NB4 (cell line): ENCODE measurements around the gene ZNF77.

ENCODE experiments used
- DNase-seq: peaks from one replicate; pipeline ENCODE4 v3.0.0; 2010; ENCODE audit warnings: low read depth
- H3K4me3 ChIP-seq: one replicate; pipeline ENCODE4 v1.5.1; 2011; ENCODE audit warnings: mild to moderate bottlenecking, low read depth, low read length, moderate library complexity
- MAX ChIP-seq: IDR thresholded peaks from 2 replicates; pipeline ENCODE4 v1.6.1; 2011; ENCODE audit warnings: low read depth, low read length
- MYC ChIP-seq: IDR thresholded peaks from 2 replicates; pipeline ENCODE4 v1.6.1; 2011; ENCODE audit warnings: low read depth, low read length
- POLR2A ChIP-seq: IDR thresholded peaks from 2 replicates; pipeline ENCODE4 v1.6.1; 2011; ENCODE audit warnings: mild to moderate bottlenecking; ENCODE audit not compliant: insufficient read length; ENCODE audit errors: extremely low read depth
- TF ChIP-seq, protein P1 (sequence below): IDR thresholded peaks from one replicate; pipeline ENCODE4 v1.5.1; 2012; ENCODE audit warnings: low read depth, low read length

Gene ZNF77

DNA sequence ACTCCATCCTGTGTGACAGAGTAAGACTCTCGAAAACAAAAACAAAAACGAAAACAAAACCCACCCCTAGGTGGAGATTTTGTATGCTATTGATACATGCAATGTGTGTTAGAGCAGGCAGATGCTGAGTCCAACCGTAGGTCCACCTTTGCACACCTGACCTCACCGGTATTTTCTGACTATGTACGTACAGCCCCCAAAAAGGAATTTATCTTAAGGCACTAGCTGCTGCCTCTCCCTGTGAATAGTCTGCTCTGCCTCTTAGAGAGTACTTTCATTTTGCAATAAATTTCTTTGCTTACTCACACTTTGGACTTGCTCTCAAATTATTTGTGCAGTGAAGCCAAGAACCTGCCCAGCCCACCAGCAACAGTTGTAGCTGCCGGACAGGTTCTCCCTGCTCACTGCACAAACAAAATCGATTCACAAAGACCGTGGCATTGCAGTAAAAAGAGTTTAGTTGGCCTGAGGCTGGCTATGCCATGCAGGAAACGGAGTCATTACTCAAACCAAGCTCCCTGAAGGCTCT lies 8.2 kb upstream of the ZNF77 start:
- no peak for DNase-seq
- no peak overlapping the region for H3K4me3 ChIP-seq
- TF ChIP-seq MYC (no peak), MAX (no peak), POLR2A (no peak)
- TF ChIP-seq, protein P1, sequence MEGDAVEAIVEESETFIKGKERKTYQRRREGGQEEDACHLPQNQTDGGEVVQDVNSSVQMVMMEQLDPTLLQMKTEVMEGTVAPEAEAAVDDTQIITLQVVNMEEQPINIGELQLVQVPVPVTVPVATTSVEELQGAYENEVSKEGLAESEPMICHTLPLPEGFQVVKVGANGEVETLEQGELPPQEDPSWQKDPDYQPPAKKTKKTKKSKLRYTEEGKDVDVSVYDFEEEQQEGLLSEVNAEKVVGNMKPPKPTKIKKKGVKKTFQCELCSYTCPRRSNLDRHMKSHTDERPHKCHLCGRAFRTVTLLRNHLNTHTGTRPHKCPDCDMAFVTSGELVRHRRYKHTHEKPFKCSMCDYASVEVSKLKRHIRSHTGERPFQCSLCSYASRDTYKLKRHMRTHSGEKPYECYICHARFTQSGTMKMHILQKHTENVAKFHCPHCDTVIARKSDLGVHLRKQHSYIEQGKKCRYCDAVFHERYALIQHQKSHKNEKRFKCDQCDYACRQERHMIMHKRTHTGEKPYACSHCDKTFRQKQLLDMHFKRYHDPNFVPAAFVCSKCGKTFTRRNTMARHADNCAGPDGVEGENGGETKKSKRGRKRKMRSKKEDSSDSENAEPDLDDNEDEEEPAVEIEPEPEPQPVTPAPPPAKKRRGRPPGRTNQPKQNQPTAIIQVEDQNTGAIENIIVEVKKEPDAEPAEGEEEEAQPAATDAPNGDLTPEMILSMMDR: no peak

DNA sequence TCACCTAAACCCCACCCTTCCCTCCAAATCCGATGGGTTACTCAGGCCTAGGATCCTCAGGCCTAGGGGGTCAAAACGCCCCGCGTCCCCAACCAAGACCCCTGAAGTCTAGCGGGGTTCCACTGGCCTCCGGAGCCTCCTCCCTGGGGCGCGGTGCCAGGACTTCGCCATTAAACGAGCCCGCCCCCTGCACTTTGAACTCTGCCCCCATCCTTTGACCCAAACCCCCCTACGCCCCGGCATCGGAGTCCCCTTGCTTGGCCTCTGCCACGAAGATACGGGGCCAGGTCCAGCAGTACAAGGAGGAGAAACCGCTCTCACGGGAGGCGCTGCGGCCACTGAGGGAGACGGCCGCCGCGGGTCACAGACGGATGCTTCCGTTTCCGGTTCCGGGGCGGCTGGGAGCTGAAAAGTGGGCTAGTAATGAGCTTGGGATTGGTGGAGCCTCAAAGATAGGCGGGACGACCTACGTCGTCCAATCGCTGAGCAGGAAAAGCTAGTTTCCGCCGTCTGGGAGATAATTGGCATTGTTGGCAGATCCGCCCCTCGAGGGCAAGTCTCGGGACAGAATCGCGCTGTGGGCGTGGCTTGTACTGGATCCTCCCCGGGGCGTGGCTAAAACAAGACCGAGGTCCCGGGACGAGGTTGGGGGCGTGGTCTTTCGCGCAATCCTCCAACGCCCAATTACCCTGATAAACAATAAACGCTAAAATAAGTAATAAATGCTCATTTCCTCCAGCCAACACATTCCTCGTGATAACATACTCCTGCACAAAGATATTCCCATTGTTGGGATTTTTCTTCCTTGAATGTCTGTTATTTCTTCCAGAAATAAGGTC lies 5.7 kb upstream of the ZNF77 start:
- peak overlapping the region; percentile 89 for H3K4me3 ChIP-seq
- peak; percentile 96 for DNase-seq
- no peak; the same call in 1 of the 2 replicates for TF ChIP-seq MYC
- TF ChIP-seq, protein P1: no peak
- peak; percentile 77 for TF ChIP-seq POLR2A
- TF ChIP-seq MAX: 0 out of 2 replicates have a peak, but pooled peaks have one; percentile 34

- TF ChIP-seq POLR2A (no peak), MAX (no peak), MYC (no peak)
- TF ChIP-seq, protein P1: no peak
- DNase-seq: peak; percentile 56
- H3K4me3 ChIP-seq: peak overlapping the region; percentile 89
These were observed 5.1 kb upstream of the ZNF77 start for GRCh38 chr19:2949939-2950285.

GRCh38 chr19:2945575-2946184 lies 909 bp upstream of the ZNF77 start:
- DNase-seq: no peak
- peak overlapping the region; percentile 49 for H3K4me3 ChIP-seq
- TF ChIP-seq POLR2A (no peak), MAX (no peak), MYC (no peak)
- TF ChIP-seq, protein P1: no peak

DNA sequence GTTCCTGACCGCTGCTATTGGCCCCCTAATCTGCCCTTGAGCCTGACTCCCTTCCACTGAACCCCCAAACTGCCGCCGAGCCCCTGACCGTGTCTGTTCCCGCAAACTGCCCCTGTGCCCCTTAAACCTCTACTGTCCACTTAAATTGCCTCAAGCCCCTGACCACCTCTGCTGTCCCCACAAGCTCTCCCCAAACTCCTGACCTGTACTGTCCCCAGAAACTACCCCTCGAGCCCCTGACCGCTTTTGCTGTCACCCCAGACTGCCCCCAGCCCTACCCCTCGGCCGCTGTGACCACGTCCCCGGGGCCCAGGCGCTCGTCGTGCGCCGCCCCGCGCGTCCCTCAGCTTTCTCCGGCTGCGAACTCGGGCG lies 382 bp downstream of the ZNF77 start:
- H3K4me3 ChIP-seq: peak overlapping the region; percentile 75
- DNase-seq: no peak

More for the DNA sequence above, 382 bp downstream of the ZNF77 start:
- TF ChIP-seq POLR2A: no peak
- TF ChIP-seq MYC: no peak
- no peak for TF ChIP-seq MAX
- TF ChIP-seq, protein P1: no peak
